Measurements from ENCODE around the gene ZYG11B.
"Not testable (repeated sequence)": the region's sequence is repeated elsewhere in the genome, so short reads cannot be mapped to it uniquely, and the experiment has no call there.

Gene ZYG11B

DNA sequence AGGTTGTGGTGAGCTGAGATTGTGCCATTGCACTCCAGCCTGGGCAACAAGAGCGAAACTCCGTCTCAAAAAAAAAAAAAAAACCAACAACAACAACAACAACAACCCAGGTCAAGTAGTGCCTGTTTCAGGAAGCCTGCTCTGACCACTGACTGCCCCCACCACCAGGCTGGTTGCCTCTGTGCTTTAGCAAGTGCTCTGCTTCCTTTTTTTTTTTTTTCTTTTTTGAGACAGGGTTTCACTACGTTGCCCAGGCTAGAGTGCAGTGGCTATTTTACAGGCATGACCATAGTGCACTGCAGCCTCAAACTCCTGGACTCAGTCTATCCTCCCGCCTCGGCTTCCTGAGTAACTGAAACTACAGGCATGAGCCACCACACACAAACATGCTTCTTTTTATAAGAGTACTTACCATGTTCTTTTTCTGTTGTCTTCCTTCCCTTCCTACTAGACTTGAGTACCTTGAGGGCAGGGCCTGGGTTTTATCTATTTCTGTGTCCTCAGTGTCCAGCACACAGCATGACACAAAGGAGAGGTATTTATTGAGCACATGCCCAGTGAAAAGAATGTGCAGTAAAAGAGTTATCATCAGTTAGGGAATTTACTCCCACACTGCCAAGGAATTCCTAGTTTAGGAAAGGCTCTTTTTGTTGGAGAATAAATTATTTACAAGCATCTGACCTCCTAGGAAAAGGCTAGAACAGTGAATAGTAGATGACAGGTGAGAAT is 18.2 kb upstream of the ZYG11B start:
- Histone ChIP-seq H3K4me1 (ENCODE audit: control insufficient read depth in 2 of 2, insufficient read depth in 2 of 2, low read length in 2 of 2) (peaks cover 19 to 21% of the 10 kb centered on the region in 2 donors), H3K4me3 (ENCODE audit: low read length in 2 of 2) (peak overlapping the region; percentile 4 to 28), H3K9me3 (ENCODE audit: control insufficient read depth in 2 of 2, low read length in 2 of 2) (no peaks in the 10 kb centered on the region), H3K27me3 (ENCODE audit: control insufficient read depth in 2 of 2, insufficient read depth in 2 of 2, low read length in 2 of 2) (no peaks in the 10 kb centered on the region), H3K27ac (ENCODE audit: low read depth in 2 of 2, low read length in 2 of 2) (peak overlapping the region; percentile 63 to 65), H3K9ac (ENCODE audit: low read depth in 1 of 2, low read length in 2 of 2) (peak overlapping the region in 1 of 2 donors; percentile 13), H3K36me3 (ENCODE audit: control insufficient read depth in 2 of 2, insufficient read depth in 2 of 2, low read length in 2 of 2) (no peaks in the 10 kb centered on the region)

DNA sequence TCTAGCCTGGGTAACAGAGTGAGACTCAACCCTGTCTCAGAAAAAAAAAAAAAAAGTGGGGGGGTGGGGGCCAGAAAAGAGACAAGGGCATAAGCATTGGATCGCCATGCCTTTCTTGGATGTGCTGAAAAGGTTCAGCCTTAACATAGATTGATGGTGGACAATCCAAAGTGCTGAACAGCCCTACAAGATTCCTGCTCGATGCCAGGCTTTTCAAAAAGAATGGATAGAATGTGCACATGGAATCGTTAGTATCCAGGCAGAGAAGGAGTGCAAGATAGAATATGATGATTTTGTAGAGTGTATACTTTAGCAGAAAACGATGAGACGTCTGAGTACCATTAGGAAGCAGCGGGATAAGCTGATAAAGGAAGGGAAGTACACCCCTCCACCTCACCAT is 17.2 kb upstream of the ZYG11B start:
- H3K4me3 ChIP-seq (ENCODE audit: low read length in 2 of 2) = no peak overlapping the region
- H3K9me3 ChIP-seq (ENCODE audit: control insufficient read depth in 2 of 2, low read length in 2 of 2) = no peaks in the 10 kb centered on the region
- no peaks in the 10 kb centered on the region for H3K27me3 ChIP-seq (ENCODE audit: control insufficient read depth in 2 of 2, insufficient read depth in 2 of 2, low read length in 2 of 2)
- H3K9ac ChIP-seq (ENCODE audit: low read depth in 1 of 2, low read length in 2 of 2) = no peak overlapping the region
- H3K4me1 ChIP-seq (ENCODE audit: control insufficient read depth in 2 of 2, insufficient read depth in 2 of 2, low read length in 2 of 2) = peaks cover 17% of the 10 kb centered on the region in 2 donors
- H3K36me3 ChIP-seq (ENCODE audit: control insufficient read depth in 2 of 2, insufficient read depth in 2 of 2, low read length in 2 of 2) = no peaks in the 10 kb centered on the region
- no peak overlapping the region for H3K27ac ChIP-seq (ENCODE audit: low read depth in 2 of 2, low read length in 2 of 2)

DNA sequence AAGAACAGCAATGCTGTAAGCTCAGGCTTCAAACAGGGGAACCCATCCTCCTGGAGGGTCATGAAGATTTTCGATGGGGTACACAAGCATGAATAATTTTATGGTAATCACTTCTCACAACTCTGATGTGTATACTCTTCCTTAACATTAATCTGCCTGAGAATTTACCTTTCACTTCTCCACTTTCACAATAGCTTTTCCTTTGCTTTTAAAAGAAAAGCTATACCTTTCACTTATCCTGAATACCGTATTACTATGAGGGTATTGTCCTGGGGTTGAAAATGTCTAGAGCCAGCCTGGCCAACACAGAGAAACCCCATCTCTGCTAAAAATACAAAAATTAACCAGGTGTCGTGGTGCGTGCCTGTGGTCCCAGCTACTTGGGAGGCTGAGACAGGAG is 12.7 kb upstream of the ZYG11B start:
- Histone ChIP-seq H3K4me1 (ENCODE audit: control insufficient read depth in 2 of 2, insufficient read depth in 2 of 2, low read length in 2 of 2) (no peaks in the 10 kb centered on the region), H3K9me3 (ENCODE audit: control insufficient read depth in 2 of 2, low read length in 2 of 2) (no peaks in the 10 kb centered on the region), H3K9ac (ENCODE audit: low read depth in 1 of 2, low read length in 2 of 2) (no peak overlapping the region), H3K4me3 (ENCODE audit: low read length in 2 of 2) (no peak overlapping the region), H3K36me3 (ENCODE audit: control insufficient read depth in 2 of 2, insufficient read depth in 2 of 2, low read length in 2 of 2) (no peaks in the 10 kb centered on the region), H3K27ac (ENCODE audit: low read depth in 2 of 2, low read length in 2 of 2) (no peak overlapping the region), H3K27me3 (ENCODE audit: control insufficient read depth in 2 of 2, insufficient read depth in 2 of 2, low read length in 2 of 2) (no peaks in the 10 kb centered on the region)

DNA sequence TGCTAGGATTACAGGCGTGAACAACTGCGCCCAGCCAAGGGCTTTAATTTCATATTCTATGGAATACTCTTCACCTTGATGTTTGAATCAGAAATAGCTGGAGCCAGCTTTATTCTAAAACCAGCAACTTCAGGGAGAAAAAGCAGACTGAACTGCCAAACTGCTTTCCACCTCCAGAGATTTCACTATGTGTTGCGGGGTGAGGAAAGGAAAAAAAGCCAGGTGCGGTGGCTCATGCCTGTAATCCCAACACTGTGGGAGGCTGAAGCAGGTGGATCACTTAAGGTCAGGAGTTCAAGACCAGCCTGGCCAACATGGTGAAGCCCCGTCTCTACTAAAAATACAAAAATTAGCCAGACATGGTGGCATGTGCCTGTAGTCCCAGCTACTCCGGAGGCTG is 11.0 kb upstream of the ZYG11B start:
- H3K36me3 ChIP-seq (ENCODE audit: control insufficient read depth in 2 of 2, insufficient read depth in 2 of 2, low read length in 2 of 2); H3K4me3 ChIP-seq (ENCODE audit: low read length in 2 of 2); H3K9ac ChIP-seq (ENCODE audit: low read depth in 1 of 2, low read length in 2 of 2); H3K27me3 ChIP-seq (ENCODE audit: control insufficient read depth in 2 of 2, insufficient read depth in 2 of 2, low read length in 2 of 2); H3K4me1 ChIP-seq (ENCODE audit: control insufficient read depth in 2 of 2, insufficient read depth in 2 of 2, low read length in 2 of 2); H3K9me3 ChIP-seq (ENCODE audit: control insufficient read depth in 2 of 2, low read length in 2 of 2); H3K27ac ChIP-seq (ENCODE audit: low read depth in 2 of 2, low read length in 2 of 2): not testable (repeated sequence)

DNA sequence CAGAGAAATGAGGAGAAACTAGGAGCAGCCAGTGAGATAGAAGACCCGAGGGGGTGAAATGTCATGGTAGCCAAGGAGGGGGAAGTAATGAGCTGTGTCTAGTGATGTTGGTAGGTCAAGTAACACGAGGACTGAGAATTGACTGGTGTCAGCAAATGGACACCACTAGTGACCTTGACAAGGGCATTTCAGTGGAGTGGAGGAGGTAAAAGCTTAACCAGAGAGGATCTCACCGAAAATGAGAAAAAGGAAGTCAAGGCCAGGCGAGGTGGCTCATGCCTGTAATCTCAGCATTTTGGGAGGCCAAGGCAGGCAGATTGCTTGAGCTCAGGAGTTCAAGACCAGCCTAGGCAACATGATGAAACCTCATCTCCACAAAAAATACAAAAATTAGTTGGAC is 3.0 kb upstream of the ZYG11B start:
- Histone ChIP-seq H3K4me1 (ENCODE audit: control insufficient read depth in 2 of 2, insufficient read depth in 2 of 2, low read length in 2 of 2) (peaks cover 3 to 12% of the 10 kb centered on the region in 2 donors), H3K4me3 (ENCODE audit: low read length in 2 of 2) (no peak overlapping the region), H3K9ac (ENCODE audit: low read depth in 1 of 2, low read length in 2 of 2) (no peak overlapping the region), H3K27ac (ENCODE audit: low read depth in 2 of 2, low read length in 2 of 2) (no peak overlapping the region), H3K36me3 (ENCODE audit: control insufficient read depth in 2 of 2, insufficient read depth in 2 of 2, low read length in 2 of 2) (no peaks in the 10 kb centered on the region), H3K9me3 (ENCODE audit: control insufficient read depth in 2 of 2, low read length in 2 of 2) (no peaks in the 10 kb centered on the region), H3K27me3 (ENCODE audit: control insufficient read depth in 2 of 2, insufficient read depth in 2 of 2, low read length in 2 of 2) (no peaks in the 10 kb centered on the region)

DNA sequence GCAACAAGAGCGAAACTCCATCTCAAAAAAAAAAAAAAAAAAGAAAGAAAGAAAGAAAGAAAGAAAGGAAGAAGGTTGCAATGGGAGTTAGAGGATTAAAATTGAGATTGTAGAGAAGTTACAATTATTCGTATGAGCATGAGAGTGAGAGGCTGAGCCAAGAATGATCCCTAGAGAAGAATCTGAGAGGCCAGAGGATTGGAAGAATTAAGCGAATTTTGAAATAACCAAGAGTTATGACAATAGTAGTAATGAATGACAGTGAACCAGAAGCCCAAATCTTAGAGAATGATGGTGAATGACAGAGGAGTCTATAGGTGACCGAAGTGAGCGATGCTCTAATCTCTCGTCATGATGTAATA is 369 bp upstream of the ZYG11B start:
- no peaks in the 10 kb centered on the region for H3K36me3 ChIP-seq (ENCODE audit: control insufficient read depth in 2 of 2, insufficient read depth in 2 of 2, low read length in 2 of 2)
- no peaks in the 10 kb centered on the region for H3K27me3 ChIP-seq (ENCODE audit: control insufficient read depth in 2 of 2, insufficient read depth in 2 of 2, low read length in 2 of 2)
- no peaks in the 10 kb centered on the region for H3K9me3 ChIP-seq (ENCODE audit: control insufficient read depth in 2 of 2, low read length in 2 of 2)
- H3K4me1 ChIP-seq (ENCODE audit: control insufficient read depth in 2 of 2, insufficient read depth in 2 of 2, low read length in 2 of 2) = peaks cover 4 to 12% of the 10 kb centered on the region in 2 donors
- peak overlapping the region in 1 of 2 donors; percentile 17 for H3K9ac ChIP-seq (ENCODE audit: low read depth in 1 of 2, low read length in 2 of 2)
- H3K27ac ChIP-seq (ENCODE audit: low read depth in 2 of 2, low read length in 2 of 2) = no peak overlapping the region
- peak overlapping the region; percentile 75 to 82 for H3K4me3 ChIP-seq (ENCODE audit: low read length in 2 of 2)

DNA sequence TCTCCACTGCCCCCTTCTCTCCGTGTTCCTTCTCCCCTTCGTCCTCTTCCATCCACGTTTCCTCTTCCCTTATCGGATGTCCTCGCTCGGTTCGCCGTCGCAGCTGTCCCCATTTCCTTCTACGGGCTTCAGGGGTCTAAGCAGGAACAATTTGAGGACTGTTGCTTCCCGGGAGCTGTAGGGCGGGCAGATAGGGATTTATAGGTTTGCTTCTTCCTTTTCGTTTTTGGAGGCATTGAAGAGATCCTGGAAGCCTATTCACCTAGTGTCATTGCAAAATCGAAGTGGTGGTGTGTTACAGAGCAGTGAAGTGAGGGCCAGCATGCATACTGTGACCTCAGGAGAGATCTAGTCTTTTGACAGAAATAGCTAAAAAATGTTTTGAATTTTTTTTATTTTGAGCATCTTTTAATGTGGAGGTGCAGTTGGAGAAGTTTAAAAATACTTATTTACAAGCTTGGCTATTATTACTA is 897 bp downstream of the ZYG11B start:
- H3K4me3 ChIP-seq (ENCODE audit: low read length in 2 of 2) = peak overlapping the region; percentile 75 to 95
- H3K9ac ChIP-seq (ENCODE audit: low read depth in 1 of 2, low read length in 2 of 2) = peak overlapping the region; percentile 85 to 89
- peaks cover 0 to 3% of the 10 kb centered on the region in 2 donors for H3K36me3 ChIP-seq (ENCODE audit: control insufficient read depth in 2 of 2, insufficient read depth in 2 of 2, low read length in 2 of 2)
- H3K27ac ChIP-seq (ENCODE audit: low read depth in 2 of 2, low read length in 2 of 2) = peak overlapping the region; percentile 81 to 84
- H3K4me1 ChIP-seq (ENCODE audit: control insufficient read depth in 2 of 2, insufficient read depth in 2 of 2, low read length in 2 of 2) = peaks cover 4 to 12% of the 10 kb centered on the region in 2 donors
- no peaks in the 10 kb centered on the region for H3K9me3 ChIP-seq (ENCODE audit: control insufficient read depth in 2 of 2, low read length in 2 of 2)
- H3K27me3 ChIP-seq (ENCODE audit: control insufficient read depth in 2 of 2, insufficient read depth in 2 of 2, low read length in 2 of 2) = no peaks in the 10 kb centered on the region

DNA sequence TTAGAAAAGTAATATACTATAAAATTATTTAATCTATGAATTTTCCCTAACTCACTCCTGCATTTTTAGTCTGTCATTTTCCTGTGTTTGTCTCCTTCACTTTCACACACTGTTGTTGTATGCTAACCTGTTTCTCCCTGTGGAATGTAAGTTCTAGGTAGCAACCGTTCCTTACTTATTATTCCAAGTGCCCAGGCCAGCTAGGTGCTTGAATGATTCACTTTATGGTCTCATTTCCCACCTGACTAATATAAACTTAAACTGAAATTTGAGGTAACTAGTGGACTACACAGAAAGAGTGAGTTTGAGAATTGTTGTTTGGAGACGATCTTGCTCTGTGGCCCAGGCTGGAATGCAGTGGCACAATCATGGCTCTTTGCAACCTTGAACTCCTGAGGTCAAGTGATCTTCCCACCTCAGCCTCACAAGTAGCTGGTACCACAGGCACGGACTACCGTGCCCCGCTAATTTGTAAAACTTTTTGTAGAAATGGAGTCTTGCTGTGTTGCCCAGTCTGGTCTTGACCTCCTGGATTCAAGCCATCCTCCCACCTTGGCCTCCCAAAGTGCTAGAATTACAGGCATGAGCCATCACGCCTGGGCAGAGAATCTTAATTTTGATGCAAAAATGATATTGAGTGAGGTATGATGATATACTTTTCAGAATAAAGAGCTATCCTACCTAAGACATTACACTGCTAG is 1.9 kb downstream of the ZYG11B start:
- H3K27me3 ChIP-seq (ENCODE audit: control insufficient read depth in 2 of 2, insufficient read depth in 2 of 2, low read length in 2 of 2) = no peaks in the 10 kb centered on the region
- no peak overlapping the region for H3K27ac ChIP-seq (ENCODE audit: low read depth in 2 of 2, low read length in 2 of 2)
- H3K4me1 ChIP-seq (ENCODE audit: control insufficient read depth in 2 of 2, insufficient read depth in 2 of 2, low read length in 2 of 2) = peaks cover 4 to 12% of the 10 kb centered on the region in 2 donors
- peaks cover 0 to 4% of the 10 kb centered on the region in 2 donors for H3K36me3 ChIP-seq (ENCODE audit: control insufficient read depth in 2 of 2, insufficient read depth in 2 of 2, low read length in 2 of 2)
- H3K9ac ChIP-seq (ENCODE audit: low read depth in 1 of 2, low read length in 2 of 2) = no peak overlapping the region
- H3K4me3 ChIP-seq (ENCODE audit: low read length in 2 of 2) = peak overlapping the region in 1 of 2 donors; percentile 41
- H3K9me3 ChIP-seq (ENCODE audit: control insufficient read depth in 2 of 2, low read length in 2 of 2) = no peaks in the 10 kb centered on the region

DNA sequence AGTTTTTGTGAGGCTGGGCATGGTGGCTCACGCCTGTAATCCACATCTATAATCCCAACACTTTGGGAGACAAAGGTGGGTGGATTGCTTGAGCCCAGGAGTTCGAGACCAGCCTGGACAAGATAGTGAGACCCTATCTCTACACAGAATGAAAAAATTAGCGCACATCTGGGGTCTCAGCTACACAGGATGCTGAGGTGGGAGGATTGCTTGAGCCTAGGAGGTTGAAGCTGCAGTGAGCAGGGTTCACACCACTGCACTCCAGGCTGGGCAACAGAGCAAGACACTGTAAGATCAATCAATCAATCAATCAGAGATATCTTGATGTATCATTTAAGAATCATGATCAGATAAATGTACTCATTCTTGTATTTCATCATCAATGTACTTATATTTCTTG is 7.1 kb downstream of the ZYG11B start:
- Histone ChIP-seq H3K36me3 (ENCODE audit: control insufficient read depth in 2 of 2, insufficient read depth in 2 of 2, low read length in 2 of 2) (peaks cover 0 to 4% of the 10 kb centered on the region in 2 donors), H3K27me3 (ENCODE audit: control insufficient read depth in 2 of 2, insufficient read depth in 2 of 2, low read length in 2 of 2) (no peaks in the 10 kb centered on the region), H3K27ac (ENCODE audit: low read depth in 2 of 2, low read length in 2 of 2) (no peak overlapping the region), H3K4me3 (ENCODE audit: low read length in 2 of 2) (no peak overlapping the region), H3K4me1 (ENCODE audit: control insufficient read depth in 2 of 2, insufficient read depth in 2 of 2, low read length in 2 of 2) (peaks cover 0 to under 1% of the 10 kb centered on the region in 2 donors), H3K9me3 (ENCODE audit: control insufficient read depth in 2 of 2, low read length in 2 of 2) (no peaks in the 10 kb centered on the region), H3K9ac (ENCODE audit: low read depth in 1 of 2, low read length in 2 of 2) (no peak overlapping the region)

DNA sequence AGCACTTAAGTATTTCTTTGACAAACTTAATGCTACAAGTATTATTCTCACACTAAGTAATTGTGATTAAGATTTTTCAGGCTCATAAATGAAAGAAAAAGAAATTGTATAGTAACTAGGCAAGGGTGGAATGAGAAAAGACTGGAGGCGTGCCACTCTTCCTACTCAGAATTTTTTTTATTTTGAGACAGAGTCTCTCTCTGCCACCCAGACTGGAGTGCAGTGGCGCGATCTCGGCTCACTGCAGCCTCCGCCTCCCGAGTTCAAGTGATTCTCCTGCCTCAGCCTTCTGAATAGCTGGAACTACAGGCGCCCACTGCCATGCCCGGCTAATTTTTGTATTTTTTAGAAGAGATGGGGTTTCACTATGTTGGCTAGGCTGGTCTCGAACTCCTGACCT is 9.1 kb downstream of the ZYG11B start:
- H3K9ac ChIP-seq (ENCODE audit: low read depth in 1 of 2, low read length in 2 of 2); H3K27me3 ChIP-seq (ENCODE audit: control insufficient read depth in 2 of 2, insufficient read depth in 2 of 2, low read length in 2 of 2); H3K27ac ChIP-seq (ENCODE audit: low read depth in 2 of 2, low read length in 2 of 2); H3K4me1 ChIP-seq (ENCODE audit: control insufficient read depth in 2 of 2, insufficient read depth in 2 of 2, low read length in 2 of 2); H3K36me3 ChIP-seq (ENCODE audit: control insufficient read depth in 2 of 2, insufficient read depth in 2 of 2, low read length in 2 of 2); H3K4me3 ChIP-seq (ENCODE audit: low read length in 2 of 2); H3K9me3 ChIP-seq (ENCODE audit: control insufficient read depth in 2 of 2, low read length in 2 of 2): not testable (repeated sequence)
